Right atrium auricular region (tissue), 2 donors: ENCODE results near the gene NACC2. TPM values are rescaled to one million over a fixed set of nuclear protein-coding genes. Genes with fewer than 3 reads are reported as not detected.
A peak's percentile ranks its signal among the peaks of the same experiment; 100 is the strongest.

Experiments
- DNase-seq: peaks from one replicate; pipeline ENCODE4 v3.0.0-alpha.2; 2019; ENCODE audit warnings: low spot score
- H3K27ac ChIP-seq, 2 donors: fragments of 200-600 bp; sonication (generic); 1 replicate in 1 of 2; 2 replicates in 1 of 2; pipeline ENCODE4 v1.5.1; 2016 to 2019
- H3K27me3 ChIP-seq, 2 donors: fragments of 200-600 bp; sonication (generic); one replicate each; pipeline versions ENCODE4 v1.5.1 to v1.6.0; 2017 to 2019
- H3K36me3 ChIP-seq: fragments of 200-600 bp; sonication (generic); one replicate; pipeline ENCODE4 v1.5.1; 2016
- H3K4me1 ChIP-seq, 2 donors: fragments of 200-600 bp; sonication (generic); one replicate each; pipeline versions ENCODE4 v1.5.1 to v1.6.0; 2017 to 2019
- H3K4me3 ChIP-seq, 2 donors: fragments of 200-600 bp; sonication (generic); 1 replicate in 1 of 2; 2 replicates in 1 of 2; pipeline ENCODE4 v1.5.1; 2017 to 2019; ENCODE audit warnings: mild to moderate bottlenecking in 1 of 2, moderate library complexity in 1 of 2
- H3K9me3 ChIP-seq, 2 donors: fragments of 200-600 bp; sonication (generic); one replicate each; pipeline ENCODE4 v1.5.1; 2019
- total RNA-seq, 2 donors: library from RNA; depleted of rRNA; stranded (reverse); fragments of >200 nt; gene quantifications; one replicate each; pipeline ENCODE4 v1.1.0, GENCODE V29; 2016
- TF ChIP-seq, protein P1 (sequence below), 2 donors: fragments of 200-600 bp; sonication (generic); IDR thresholded peaks; one replicate each; pipeline ENCODE4 v1.5.1; 2019; ENCODE audit warnings: antibody characterized with exemption in 2 of 2

The NACC2 gene
- total RNA-seq, 2 donors from 2014 or later = 49.1 to 55.5 TPM

DNA sequence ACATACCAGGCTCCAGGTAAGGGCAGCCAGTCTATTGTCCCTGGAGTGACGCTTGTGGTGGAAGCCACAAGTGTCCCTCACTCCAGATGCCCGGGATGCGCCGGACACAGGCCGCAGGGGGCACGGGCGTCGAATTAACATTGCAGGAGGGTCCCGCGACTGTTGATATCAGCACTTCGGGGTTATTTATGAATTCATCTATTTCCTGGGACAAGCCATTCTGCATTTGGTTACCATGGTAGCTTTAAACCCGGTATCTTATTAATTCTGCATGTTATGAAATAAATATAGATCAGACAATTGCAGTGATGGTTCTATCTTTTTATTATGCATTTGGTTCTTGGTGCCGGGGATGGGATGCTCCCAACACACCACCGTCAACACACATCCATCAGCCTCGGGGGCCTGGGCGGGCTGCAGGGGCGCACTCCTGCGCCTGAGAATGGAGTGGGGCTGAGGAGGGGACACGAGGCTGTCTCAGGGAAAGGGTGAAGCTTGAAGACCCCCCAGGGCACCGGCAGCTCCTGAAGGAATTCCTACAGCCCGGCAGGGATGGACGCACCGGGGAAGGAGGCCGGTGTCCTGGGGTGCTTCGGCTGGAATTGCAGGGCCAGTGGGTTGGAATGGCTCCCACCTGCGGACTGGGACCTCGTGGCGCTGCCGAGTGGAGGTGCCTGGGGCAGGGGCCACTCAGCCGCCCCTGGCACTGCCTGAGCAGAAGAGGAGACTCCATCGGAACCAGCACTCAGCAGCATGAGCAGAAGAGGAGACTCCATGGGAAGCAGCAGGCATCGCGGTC is 41.2 kb upstream of the NACC2 start:
- H3K36me3 ChIP-seq = no peaks in the 10 kb centered on the region
- H3K9me3 ChIP-seq = no peaks in the 10 kb centered on the region
- no peaks in the 10 kb centered on the region for H3K27me3 ChIP-seq
- H3K27ac ChIP-seq = no peak overlapping the region
- TF ChIP-seq, protein P1, sequence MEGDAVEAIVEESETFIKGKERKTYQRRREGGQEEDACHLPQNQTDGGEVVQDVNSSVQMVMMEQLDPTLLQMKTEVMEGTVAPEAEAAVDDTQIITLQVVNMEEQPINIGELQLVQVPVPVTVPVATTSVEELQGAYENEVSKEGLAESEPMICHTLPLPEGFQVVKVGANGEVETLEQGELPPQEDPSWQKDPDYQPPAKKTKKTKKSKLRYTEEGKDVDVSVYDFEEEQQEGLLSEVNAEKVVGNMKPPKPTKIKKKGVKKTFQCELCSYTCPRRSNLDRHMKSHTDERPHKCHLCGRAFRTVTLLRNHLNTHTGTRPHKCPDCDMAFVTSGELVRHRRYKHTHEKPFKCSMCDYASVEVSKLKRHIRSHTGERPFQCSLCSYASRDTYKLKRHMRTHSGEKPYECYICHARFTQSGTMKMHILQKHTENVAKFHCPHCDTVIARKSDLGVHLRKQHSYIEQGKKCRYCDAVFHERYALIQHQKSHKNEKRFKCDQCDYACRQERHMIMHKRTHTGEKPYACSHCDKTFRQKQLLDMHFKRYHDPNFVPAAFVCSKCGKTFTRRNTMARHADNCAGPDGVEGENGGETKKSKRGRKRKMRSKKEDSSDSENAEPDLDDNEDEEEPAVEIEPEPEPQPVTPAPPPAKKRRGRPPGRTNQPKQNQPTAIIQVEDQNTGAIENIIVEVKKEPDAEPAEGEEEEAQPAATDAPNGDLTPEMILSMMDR (IDR thresholded peaks at IDR 0.05) = no peak
- H3K4me3 ChIP-seq = no peak overlapping the region
- H3K4me1 ChIP-seq = peaks cover 0 to 23% of the 10 kb centered on the region in 2 donors
- no peak for DNase-seq

DNA sequence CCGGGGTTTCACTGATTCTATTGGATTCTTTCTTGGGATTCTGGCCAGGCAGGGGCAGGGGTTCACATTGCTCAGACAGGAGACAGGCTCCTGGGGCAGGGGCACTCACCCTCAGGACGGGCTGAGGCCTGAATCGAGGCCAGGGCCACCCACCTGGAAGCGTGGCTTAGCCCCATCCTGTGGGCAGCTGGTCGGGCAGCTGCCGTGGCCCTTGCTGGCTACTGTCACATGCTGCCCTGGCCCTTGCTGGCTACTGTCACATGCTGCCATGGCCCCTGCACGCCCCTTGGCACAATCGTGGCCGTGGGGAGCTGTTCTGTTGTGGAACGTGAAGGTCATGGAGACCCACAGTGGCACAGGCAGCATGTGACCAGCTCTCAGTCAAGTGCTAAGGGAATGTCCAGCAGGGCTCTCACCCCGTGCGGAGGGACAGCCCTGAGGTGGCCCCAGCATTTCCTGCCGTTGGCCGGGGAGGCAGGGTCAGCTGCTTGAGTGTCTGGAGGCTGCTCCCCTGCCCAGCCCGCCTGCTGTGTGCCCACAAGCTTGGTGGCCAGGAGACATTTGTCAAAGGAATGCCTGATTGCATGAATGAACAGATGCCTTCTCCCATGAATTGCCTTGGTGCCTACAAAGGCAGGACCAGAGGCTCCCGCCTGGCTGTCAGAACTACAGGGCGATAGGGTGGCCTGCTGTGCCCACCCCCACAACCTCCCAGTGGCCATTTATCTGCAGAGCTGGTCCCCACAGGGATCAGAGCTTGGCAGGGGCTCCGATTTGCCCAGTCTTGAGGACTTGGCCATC is 40.4 kb upstream of the NACC2 start:
- H3K36me3 ChIP-seq = no peaks in the 10 kb centered on the region
- no peaks in the 10 kb centered on the region for H3K27me3 ChIP-seq
- TF ChIP-seq, protein P1 (IDR thresholded peaks at IDR 0.05) = no peak
- no peaks in the 10 kb centered on the region for H3K9me3 ChIP-seq
- no peak overlapping the region for H3K27ac ChIP-seq
- DNase-seq = no peak
- H3K4me3 ChIP-seq = no peak overlapping the region
- peaks cover 0 to 23% of the 10 kb centered on the region in 2 donors for H3K4me1 ChIP-seq

DNA sequence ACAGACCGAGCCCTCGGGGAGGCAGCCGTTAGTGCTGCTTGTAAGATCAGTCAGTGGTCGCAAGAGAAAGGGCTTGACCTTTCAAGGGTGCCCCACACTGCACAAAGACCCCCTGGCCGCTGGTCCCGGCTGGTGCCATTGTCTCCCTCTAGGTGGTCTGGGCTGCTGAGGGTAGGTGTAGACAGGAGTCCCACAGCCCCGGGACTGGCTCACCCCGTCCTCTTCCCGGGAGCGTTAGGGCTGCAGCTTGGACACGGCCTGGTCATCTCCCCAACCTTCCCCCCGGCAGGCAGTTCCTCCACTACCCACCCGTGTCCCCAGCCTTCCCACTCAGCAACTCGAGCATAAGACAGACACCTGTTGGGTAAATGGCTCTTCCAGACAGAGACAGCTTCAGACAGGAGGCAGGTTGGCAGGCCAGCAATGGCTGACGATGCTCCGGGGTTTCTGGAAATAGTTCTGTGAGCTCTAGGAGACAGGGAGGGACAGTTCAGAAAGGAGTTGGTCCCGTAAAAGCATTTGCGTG is 38.9 kb upstream of the NACC2 start:
- H3K27ac ChIP-seq = no peak overlapping the region
- no peaks in the 10 kb centered on the region for H3K36me3 ChIP-seq
- H3K4me3 ChIP-seq = no peak overlapping the region
- TF ChIP-seq, protein P1 (IDR thresholded peaks at IDR 0.05) = no peak
- no peaks in the 10 kb centered on the region for H3K9me3 ChIP-seq
- peaks cover 0 to 23% of the 10 kb centered on the region in 2 donors for H3K4me1 ChIP-seq
- H3K27me3 ChIP-seq = no peaks in the 10 kb centered on the region
- no peak for DNase-seq

DNA sequence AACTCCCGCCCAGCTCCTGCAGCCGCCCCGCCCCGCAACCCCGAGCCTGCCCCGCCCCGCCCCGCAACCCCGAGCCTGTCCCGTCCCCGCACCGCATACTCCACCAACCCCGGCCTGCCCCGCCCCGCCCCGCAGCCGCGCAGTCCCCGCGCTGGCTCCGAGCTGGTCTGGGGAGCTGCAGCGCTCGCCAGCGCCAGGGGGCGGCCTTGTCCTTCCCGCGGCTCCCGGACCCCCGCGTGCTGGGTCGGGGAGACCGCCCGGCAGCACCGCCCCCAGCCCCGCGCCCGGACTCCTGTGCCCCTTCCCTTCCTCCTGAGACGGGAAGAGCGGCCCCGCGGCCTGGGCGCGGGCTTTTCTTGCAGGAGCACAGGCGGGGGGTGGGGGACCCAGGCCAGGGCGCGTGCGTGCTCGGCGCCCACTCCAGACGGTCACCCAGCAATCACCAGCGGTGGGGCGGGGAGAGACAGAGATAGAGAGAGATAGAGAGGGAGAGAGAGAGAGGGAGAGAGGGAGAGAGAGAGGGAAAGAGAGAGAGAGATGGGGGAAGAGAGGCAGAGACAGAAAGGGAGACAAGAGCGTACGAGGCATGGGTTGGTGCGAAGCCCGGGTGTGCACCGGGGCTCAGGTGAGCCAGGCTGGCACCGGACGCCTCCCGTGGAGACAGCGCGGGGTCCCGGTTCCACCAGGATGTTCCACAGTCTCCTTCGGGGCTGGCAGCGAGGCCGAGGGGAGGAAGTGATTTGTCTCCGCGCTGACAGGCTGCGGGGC is 38.3 kb upstream of the NACC2 start:
- Histone ChIP-seq H3K27me3 (no peaks in the 10 kb centered on the region), H3K36me3 (no peaks in the 10 kb centered on the region), H3K9me3 (no peaks in the 10 kb centered on the region), H3K4me1 (peaks cover 0 to 23% of the 10 kb centered on the region in 2 donors), H3K4me3 (peak overlapping the region; percentile 36 to 48), H3K27ac (no peak overlapping the region)
- TF ChIP-seq, protein P1 (IDR thresholded peaks at IDR 0.05) = peak; percentile 35 to 65
- no peak for DNase-seq

DNA sequence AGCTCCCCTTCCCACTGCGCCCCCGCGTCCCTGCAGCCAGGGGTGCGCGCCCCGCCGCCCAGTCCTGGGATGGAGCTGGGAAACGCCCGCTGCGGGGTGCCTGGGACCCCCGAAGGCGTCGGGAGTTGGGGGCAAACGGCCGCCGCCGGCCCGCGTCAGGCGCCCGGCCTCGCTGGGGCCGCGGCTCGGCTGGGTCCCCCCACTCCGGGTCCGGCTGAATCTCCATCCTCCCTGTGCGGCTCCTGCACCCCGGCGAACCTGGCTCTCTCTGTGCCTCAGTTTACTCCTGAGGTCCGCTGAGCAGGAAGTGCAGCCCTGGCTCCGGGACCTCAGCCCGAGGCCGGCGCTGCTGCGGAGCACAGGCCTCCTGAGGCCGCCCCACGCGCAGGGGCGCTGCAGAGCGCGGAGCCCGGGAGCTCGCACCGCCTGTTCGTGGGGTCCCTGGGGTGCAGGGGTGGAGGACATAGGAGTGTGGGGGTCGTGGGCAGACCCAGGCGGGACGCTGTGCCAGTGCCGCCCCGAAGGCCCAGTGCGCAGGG is 37.5 kb upstream of the NACC2 start:
- no peak for DNase-seq
- H3K36me3 ChIP-seq = no peaks in the 10 kb centered on the region
- H3K27me3 ChIP-seq = no peaks in the 10 kb centered on the region
- no peak overlapping the region for H3K27ac ChIP-seq
- H3K9me3 ChIP-seq = no peaks in the 10 kb centered on the region
- peak overlapping the region in 1 of 2 donors; percentile 48 for H3K4me3 ChIP-seq
- TF ChIP-seq, protein P1 (IDR thresholded peaks at IDR 0.05) = no peak
- peaks cover 0 to 23% of the 10 kb centered on the region in 2 donors for H3K4me1 ChIP-seq
